GM12872 (cell line): ENCODE measurements around the gene RANBP17.

Experiments
- CTCF ChIP-seq: IDR thresholded peaks from 3 replicates; pipeline ENCODE4 v1.5.1; 2011; ENCODE audit warnings: low read depth, mild to moderate bottlenecking, low read length, moderate library complexity; ENCODE audit not compliant: insufficient read depth

The RANBP17 gene

GRCh38 chr5:171269717-171270116 lies 407.9 kb downstream of the RANBP17 start:
- no peak for TF ChIP-seq CTCF

- no peak for TF ChIP-seq CTCF
These were observed 408.3 kb downstream of the RANBP17 start for GRCh38 chr5:171270136-171270535.

- no peak for TF ChIP-seq CTCF
These were observed 410.0 kb downstream of the RANBP17 start for GRCh38 chr5:171271798-171272197.

GRCh38 chr5:171272996-171273970 lies 411.5 kb downstream of the RANBP17 start:
- TF ChIP-seq CTCF: peak; percentile 52

GRCh38 chr5:171275841-171276544 lies 414.2 kb downstream of the RANBP17 start:
- TF ChIP-seq CTCF: no peak

- TF ChIP-seq CTCF: no peak
These were observed 421.9 kb downstream of the RANBP17 start for GRCh38 chr5:171283753-171284152.

- no peak for TF ChIP-seq CTCF
These were observed 423.6 kb downstream of the RANBP17 start for GRCh38 chr5:171285465-171285864.
